Stimulated activated CD8-positive, alpha-beta memory T cell treated with anti-CD3 and anti-CD28 coated beads, Interleukin-4, amount 100 ng/mL, for 24 hours (primary cell): ENCODE data around the gene KBTBD3.

Experiments used
- DNase-seq: peaks from one replicate; pipeline ENCODE4 v3.0.0-alpha.2; 2020; ENCODE audit warnings: low read depth

Gene KBTBD3, protein sequence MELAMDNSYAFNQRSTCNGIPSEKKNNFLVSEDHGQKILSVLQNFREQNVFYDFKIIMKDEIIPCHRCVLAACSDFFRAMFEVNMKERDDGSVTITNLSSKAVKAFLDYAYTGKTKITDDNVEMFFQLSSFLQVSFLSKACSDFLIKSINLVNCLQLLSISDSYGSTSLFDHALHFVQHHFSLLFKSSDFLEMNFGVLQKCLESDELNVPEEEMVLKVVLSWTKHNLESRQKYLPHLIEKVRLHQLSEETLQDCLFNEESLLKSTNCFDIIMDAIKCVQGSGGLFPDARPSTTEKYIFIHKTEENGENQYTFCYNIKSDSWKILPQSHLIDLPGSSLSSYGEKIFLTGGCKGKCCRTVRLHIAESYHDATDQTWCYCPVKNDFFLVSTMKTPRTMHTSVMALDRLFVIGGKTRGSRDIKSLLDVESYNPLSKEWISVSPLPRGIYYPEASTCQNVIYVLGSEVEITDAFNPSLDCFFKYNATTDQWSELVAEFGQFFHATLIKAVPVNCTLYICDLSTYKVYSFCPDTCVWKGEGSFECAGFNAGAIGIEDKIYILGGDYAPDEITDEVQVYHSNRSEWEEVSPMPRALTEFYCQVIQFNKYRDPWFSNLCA

DNA sequence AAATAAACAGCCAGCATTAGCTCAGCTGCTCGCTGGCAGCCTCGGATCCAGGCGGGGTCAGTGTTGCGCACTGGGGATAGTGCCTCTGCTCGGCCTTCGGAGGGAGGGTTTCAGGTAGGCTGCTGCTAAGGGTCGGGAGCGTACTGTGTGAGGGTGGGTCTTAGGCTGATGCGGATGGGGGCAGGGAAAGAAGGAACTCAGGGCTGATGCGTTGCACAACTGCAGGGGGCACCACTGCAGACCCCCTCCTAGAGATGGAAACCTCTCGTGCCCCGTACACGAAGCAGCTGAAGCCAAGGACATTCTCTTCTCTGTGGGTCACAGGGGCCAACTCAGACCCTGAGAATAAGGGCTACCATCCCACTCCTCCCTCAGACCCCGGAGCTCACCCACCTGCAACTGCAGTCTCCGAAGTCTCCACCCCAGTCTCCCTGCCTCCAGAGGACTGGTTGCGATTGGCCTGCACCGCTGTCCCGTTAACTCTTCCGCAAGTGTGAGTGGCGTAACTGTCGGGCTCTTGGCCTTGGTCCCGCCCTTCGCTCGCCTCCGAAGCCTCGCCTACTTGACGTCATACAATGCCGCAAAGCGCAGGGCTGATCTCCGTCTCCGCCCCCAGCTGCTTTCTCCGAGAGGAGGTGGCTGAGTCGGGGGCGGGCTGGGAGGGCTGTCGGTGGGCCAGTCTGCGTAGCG, at the start of gene KBTBD3:
Gene KBTBD3 (minus strand): TSS at position 429 of the 690 bp plus-strand sequence. CDS start 18,250 bp downstream, outside the sequence.
- DNase-seq: peak; percentile 98

DNA sequence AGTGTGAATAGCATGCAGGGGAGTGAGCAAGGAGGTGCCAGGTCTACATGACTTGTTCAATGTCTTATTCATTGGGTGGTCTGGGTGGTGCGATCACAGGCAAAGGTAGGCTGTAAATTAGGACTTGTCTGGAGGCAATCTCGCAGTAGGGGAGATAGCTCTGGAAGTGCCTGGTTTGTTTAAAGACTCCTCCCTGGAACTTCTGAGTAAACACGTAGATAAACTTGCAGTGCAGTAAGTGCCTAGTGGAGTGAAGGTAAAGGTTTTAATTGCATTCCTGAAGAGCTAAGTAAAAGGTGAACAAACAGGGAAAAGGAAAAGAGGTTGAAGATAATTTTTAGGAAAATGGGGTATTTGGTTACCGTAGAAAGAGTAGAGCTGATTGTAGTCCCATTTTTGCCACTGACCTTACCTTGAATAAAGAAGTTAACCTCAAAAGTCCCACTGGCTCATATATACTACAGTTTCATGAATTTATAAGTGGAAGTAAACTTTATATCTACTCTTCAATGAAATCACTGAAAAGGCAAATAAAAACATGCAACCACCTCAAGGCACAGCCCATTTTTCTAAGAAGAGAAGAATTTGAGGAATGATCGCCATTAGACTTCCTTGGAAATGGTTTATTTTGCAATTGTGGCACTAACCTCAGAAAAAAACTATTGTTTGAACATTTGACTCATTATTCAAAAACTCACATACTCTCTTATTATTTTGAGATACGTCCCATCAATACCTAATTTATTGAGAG, 44.6 kb upstream of the KBTBD3 start:
- no peak for DNase-seq

DNA sequence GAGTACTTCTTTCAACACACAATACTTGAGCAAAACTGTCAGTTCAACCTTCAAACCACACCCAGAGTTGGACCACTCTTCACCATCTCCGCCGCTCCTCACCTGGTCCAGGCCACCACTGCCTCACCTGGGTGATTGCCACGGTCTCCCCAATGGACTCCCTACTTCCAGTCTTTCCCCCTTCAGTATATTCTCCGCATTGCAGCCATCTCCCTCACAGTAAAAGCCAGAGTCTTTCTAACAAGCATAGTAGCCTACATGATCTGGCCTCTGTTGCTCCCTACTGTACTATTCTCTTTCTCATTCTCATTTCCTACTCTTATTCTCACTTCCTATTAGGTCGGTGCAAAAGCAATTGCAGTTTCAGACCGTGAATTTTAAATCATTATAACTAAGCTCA, 28.8 kb upstream of the KBTBD3 start:
- DNase-seq: no peak

DNA sequence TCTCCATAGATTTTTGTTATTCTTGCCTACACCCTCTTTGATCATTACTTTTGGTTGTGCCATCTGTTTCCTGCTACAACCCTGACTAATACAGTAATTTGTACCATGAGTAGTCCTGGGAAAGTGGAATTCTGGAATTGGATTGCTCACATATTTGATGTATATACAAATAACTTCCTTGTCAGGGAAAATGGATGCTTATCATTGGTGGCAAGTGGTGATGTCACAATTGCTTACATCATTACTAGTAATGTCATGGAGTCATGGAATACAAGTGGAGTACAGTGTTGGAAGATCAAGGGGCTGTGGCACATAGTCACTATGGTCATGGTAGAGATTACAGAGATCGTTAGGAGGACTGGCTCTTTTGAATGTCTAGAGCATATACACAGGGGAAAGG, 24.7 kb upstream of the KBTBD3 start:
- no peak for DNase-seq

DNA sequence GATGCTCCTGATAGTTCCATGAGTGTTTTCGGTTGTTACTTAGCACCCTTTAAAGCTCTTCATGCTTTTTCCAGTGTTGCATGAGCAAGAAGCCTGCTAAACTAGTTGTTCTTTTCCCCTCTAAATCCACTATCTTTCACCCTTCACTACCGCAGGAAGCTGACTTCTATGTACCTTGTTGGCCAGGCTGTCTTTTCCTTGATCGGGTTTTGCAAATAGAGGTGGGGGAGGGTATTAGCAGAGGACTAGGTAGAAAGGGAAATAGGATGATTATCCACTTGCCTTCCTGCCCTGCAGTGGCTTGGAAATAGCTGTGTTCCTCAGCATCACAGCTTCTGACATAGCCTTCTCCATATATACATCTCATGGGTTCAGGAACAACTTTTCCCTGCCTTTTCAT, 24.2 kb upstream of the KBTBD3 start:
- DNase-seq: no peak

DNA sequence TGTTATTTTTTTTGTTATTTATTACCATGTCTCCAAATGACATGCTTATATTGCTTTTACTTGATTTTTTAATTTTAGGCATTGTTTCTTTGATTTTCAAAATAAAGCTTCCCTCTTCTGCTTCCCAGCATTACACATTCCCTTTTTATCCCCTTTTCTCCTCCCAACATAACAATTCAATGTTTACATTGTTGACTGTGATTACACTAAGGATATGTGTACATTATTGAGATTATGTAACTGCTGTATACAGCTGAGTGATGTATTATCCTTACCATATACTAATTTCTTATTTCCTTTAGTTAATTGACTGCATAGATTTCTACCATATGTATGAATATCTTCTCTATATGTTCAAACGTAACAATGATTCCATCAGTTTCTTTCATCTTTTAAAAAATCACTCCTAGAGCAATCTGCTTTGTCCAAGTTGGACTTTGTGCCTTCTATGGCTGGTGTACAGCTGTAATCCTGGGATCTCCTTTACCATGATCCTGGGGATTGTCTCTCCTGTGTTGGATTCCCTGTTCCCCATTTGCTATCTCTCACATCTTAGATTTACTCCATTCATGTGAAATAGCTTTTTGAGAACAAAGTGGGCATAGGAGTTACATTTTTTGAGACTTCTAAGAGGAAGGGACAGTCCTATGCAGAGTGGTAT, 21.9 kb upstream of the KBTBD3 start:
- DNase-seq: no peak

DNA sequence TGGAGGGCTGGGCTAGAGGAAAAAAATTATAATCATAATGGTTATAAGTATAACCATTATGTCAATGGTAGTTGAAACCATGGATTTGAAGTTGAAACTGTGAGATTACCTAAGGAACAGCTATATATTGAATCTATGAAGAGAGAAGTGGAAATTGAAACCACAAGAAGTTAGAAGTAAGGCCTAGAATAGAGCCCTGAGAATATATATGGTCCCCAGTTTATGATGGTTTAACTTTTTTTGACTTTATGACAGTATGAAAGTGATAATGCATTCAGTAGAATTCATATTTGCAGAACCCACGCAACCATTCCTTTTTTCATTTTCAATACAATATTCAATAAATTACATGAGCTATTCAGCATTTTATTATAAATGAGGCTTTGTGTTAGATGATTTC, 15.3 kb upstream of the KBTBD3 start:
- DNase-seq: no peak

DNA sequence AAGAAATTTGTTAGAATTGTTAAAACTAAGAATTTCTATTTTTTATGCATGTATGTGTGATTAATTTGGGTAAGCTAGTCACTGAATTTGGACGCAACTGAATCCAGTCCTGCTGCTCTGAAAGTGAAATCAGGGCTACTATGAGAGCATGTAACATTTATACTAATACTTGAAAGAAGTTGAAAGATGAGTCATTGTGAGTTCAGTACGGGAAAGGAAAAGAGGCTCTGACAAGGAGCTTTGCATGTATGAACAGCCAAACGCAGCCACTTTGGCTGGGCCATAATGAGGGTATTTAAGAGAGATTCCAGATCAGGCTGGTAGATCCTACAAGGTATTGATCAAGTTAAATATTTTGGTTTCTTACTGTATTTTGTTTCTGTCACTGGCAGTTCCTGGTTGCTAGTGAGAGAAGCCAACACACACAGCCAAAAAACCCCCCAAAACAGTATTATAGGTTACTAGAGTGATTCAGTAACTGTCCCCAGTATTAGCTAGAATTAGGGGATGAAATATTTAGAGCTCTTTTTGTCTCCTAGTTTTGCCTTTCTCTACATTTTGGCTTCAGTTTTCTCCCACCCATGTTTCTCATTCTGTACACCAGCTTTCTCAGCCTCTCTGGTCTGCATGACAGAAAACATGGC, 14.5 kb upstream of the KBTBD3 start:
- DNase-seq: no peak

DNA sequence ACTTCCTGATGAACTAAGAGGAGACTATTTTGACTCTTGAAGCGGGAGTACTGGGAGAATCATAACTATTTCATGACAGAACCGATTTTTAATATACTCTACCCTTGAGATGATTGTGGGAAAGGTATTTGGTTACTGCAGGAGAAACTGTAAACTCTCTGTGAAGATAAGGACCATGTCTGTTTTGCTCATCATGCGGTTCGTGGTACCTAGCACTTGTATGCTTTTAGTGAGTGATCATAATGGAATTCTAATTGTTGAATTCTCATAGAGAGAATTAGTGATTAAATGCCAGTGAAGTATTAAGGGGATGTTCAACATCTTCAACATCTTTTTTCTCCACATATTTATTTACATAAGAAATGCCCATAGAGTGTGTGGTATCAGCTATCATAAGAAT, 11.7 kb upstream of the KBTBD3 start:
- no peak for DNase-seq

DNA sequence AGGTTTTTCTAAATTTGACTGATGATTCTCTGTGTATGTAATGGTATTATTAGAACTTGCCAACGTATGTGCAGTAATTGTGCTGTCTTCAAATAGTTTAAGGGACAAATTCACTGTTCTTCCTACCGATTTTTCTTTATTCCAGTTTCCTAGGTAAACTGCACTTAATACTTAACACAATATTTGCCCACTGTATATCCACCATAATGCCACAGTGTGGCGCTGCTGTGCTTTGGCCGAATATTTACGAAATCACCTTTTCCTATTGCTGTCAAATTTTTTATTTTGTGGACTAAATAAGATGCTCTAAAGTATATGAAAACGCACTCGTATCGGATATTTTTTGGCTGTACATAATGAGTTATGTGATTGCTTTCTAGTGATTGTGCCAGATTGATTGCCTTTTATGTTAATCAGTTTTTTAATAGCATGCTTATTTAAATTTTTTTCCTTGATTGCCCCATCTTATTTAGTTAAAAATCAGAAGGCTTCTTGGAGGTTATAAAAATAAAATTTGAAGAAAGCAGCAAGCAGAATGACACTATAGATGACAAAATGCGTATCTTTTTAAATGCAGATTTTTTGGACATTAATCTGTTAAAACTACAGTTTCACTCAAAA, 10.8 kb upstream of the KBTBD3 start:
- DNase-seq: no peak

DNA sequence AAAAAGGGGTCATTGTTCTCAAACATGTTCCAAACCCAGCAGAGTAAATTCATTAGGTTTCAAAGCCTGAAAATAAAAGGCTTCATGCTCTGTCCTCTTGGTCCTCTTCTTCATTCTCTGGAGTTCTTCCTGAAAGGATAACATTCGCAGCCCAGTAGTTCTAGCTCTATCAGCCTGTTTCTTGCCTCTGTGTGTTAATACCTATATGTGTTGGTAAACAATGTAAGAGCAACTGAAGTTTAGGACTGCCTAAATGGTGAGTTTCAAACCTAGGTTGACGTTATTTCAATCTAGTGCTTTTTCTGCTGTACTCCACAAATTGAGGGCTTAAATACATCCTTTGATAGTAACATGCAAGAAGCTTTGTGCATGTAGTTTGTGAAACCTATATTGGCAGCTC, 9.7 kb upstream of the KBTBD3 start:
- DNase-seq: no peak

DNA sequence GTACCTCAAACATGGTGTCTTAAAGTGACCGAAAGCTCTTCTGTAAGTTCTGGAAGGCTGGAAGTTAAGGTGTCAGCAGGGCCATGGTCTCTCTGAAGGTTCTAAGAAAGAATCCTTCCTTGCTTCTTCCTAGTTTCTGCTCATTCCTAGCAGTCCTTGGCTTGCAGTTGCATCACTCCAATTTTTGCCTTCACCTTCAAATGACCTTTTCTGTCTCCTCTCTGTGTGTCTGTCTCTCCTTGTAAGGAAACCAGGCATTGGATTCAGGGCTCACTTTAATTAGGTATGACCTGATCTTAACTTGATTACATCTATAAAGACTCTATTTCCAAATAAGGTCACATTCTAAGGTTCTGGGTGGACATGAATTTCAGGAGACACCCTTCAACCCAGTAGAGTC, 9.0 kb upstream of the KBTBD3 start:
- no peak for DNase-seq

DNA sequence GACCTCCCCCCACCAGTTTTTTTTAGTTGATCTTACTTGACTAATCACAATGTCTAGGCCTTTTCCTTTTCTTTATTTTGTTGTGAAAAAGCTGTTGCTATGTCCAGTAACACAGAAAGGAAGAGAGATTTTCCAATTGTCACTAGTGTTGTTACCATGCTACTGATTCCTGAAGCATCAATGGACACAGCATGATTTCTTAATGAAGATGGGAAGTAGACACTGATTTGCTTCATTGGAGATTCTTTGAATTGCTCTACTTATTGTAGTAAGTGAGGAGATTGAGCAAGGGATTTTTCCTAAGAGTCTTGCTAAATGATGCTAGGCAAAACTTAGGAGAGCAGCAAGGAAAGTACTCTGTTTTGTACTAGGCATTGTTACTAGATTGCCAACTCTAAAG, 4.9 kb upstream of the KBTBD3 start:
- no peak for DNase-seq

DNA sequence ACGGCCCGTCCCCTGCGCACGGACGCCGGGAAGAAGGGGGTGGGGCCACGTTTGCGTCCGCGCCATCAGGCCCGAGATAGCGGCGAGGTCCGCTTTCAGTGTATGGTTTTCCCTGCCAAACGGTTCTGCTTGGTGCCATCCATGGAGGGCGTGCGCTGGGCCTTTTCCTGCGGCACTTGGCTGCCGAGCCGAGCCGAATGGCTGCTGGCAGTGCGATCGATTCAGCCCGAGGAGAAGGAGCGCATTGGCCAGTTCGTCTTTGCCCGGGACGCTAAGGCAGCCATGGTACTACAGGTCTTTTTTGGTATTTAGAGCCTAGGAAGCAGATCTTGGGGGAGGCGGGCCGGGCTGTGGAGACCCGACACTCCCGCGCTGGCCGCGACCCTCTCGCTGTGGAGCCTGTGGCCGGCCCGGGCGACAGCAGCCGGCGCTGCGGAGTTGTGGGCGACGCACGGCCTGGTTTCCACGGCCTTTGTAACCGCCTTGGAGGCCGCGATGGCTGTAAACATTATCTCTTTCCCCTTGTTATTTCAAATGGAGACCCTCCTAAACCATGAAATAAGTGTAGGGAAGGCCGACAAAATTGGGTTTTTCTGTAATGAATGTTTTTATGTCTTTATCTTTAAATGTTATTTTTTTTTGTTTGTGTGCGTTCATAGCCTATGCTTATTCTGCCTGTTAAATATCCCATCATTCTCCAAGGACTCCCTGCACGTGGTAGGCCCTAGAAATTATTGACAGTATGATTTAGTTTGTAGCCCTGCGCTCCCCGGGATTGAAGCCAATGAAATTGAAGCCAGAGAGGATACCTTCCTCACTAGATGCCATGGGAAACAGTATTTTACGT, 685 bp upstream of the KBTBD3 start, which contains the start of gene AASDHPPT:
Gene AASDHPPT (plus strand): TSS at position 54 of the 847 bp plus-strand sequence. CDS start 49 bp downstream, at position 103.
- no peak for DNase-seq

DNA sequence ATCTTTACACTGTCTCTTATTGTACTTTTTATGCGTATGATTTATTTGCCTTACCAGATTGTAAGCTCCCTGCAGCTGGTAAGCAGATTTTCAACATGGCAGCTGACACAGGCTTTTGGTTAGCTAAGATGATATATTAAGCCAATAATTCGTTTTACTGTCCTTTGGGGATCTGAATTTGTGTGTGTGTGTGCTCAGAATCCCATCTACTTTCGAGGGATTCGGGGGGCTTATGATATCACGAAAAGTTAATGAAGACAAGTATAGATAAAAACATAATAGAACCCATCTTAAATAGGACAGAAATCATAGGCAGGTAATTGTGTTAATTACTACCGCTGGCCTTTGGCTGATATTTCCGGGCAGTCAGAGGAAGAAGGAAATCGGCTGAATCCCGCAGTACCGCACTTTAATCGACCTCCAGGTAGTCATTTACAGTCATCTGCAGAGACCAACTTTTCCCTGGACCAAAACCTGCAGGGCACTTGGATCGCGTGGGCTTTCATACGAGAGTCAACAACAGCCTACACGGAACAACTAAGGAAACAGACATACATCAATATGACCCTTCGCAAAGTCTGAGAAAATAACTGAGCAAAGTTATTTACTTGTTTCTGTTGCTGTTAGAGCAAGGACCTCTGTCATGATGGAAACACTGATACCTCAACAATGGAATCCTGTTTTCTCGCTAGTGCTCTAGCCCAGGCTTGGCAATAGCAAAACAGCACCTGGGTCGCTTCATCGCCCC, 802 bp downstream of the KBTBD3 start:
- no peak for DNase-seq

DNA sequence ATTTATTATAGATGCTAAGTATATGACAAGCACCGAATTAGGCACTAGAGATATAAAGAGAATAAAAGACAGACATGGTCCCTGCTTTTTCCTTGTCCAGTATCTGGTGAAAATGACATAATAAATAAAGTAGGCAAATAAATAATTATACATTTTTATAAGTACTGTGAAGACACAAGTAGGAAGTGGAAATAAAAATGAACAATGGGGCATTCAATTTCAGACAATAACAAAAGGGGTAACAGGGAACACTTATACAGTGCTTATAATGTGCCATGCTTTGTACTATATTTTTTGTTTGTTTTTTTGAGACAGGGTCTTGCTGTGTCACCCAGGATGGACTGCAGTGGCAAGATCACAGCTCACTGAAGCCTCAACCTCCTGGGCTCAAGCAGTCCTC, 4.3 kb downstream of the KBTBD3 start:
- no peak for DNase-seq

DNA sequence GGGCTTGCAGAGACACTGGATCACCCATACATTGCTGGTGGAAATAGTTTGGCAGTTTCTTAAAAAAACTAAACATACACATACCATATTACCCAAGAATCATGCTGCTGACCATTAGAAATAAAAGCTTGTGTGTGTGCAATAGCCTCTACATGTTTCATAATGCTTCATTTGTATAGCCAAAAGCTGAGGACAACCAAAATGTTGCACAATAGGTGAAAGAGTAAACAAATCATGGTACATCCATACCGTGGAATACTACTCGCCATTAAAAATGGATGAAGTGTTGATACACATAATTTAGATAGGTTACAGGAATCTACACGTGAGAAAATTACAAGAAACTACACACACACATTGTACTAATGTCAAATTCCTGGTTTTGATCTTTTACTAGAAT, 6.5 kb downstream of the KBTBD3 start:
- DNase-seq: no peak

DNA sequence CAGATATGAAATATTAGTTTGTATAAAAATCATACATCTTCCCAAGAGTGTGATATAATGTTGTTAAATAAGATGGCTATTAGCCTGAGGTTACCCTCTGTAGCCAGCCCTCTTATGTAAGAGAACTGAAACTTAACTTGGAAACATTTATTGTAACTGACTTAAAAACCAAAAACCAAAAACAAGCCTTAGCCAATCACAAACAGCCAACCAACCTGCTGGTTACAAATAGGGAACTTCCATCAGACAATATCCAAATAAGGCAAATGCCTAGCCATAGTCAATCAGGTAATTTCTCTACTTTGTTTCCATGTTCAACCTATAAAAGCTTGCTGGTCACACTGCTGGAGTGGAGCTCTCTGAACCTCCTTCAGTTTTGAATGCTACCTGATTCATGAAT, 14.1 kb downstream of the KBTBD3 start:
- no peak for DNase-seq
